Endothelial cell of umbilical vein (primary cell): Measurements from ENCODE around the gene ESPNL. TPM values are rescaled to one million over a fixed set of nuclear protein-coding genes. Genes with fewer than 3 reads are reported as not detected.

Source experiments
- BruUV-seq: library from RNA; stranded (reverse); fragments of 400-500 nt; replicated peaks from 2 replicates; lab custom pipeline; 2021; lab: Mats Ljungman, UMichigan
- CTCF ChIA-PET: fragments of 300-600, 350-600 bp; sonication (Branson Sonifier 250); formaldehyde crosslinking; loops from one replicate; lab custom pipeline; 2021; ENCODE audit warnings: antibody characterized with exemption, inconsistent platforms; lab: Charles Lee
- POLR2A ChIA-PET: fragments of 300-600, 350-600 bp; sonication (Branson Sonifier 250); formaldehyde crosslinking; loops from one replicate; lab custom pipeline; 2021; ENCODE audit warnings: antibody characterized with exemption, inconsistent platforms; lab: Charles Lee
- DNase-seq: peaks from one replicate; pipeline ENCODE4 v3.0.0-alpha.2; 2011; ENCODE audit warnings: low read depth, low spot score
- FAIRE-seq: peaks from 2 replicates; lab custom pipeline; 2011; peaks lifted over from hg19 to GRCh38; lab: Jason Lieb, UNC
- H2AFZ ChIP-seq: 2 replicates; pipeline ENCODE4 v1.6.0; 2012; ENCODE audit warnings: low read depth, low read length, control low read depth, inconsistent platforms
- H3K27ac ChIP-seq: 2 replicates; pipeline ENCODE4 v1.5.1; 2011; ENCODE audit warnings: low read depth, mild to moderate bottlenecking, control low read depth, low read length, moderate library complexity; ENCODE audit not compliant: insufficient read depth
- H3K27me3 ChIP-seq, 2 experiments: 2 replicates each; pipeline versions ENCODE4 v1.6.0 to v1.6.1; 2011; ENCODE audit warnings: low read length in 2 of 2, mixed read lengths in 1 of 2; ENCODE audit not compliant: control insufficient read depth in 2 of 2, insufficient read depth in 2 of 2
- H3K36me3 ChIP-seq, 2 experiments: 2 replicates in 1 of 2; 3 replicates in 1 of 2; pipeline ENCODE4 v1.5.1; 2011; ENCODE audit warnings: low read length in 2 of 2, mild to moderate bottlenecking in 1 of 2, moderate library complexity in 1 of 2; ENCODE audit not compliant: control insufficient read depth in 2 of 2, insufficient read depth in 2 of 2; ENCODE audit errors: extremely low read depth in 1 of 2
- H3K4me1 ChIP-seq: 3 replicates; pipeline ENCODE4 v1.5.1; 2011; ENCODE audit warnings: mild to moderate bottlenecking, low read length; ENCODE audit not compliant: control insufficient read depth, insufficient read depth; ENCODE audit errors: extremely low read depth
- H3K4me2 ChIP-seq: 2 replicates; pipeline ENCODE4 v1.6.1; 2011; ENCODE audit warnings: low read length, control low read depth, mixed read lengths; ENCODE audit not compliant: insufficient read depth
- H3K4me3 ChIP-seq, 3 experiments: fragments of 200-600 bp in 1 of 3; sonication (generic), shearing (Covaris generic) in 1 of 3; replicated peaks in 1 of 3; 2 replicates each; pipeline ENCODE4 v1.5.1; 2011 to 2016; ENCODE audit warnings: control low read depth in 3 of 3, low read length in 3 of 3, mild to moderate bottlenecking in 2 of 3, inconsistent platforms in 1 of 3, low read depth in 1 of 3, moderate library complexity in 1 of 3; ENCODE audit not compliant: insufficient read depth in 1 of 3
- H3K79me2 ChIP-seq: 2 replicates; pipeline ENCODE4 v1.6.0; 2012; ENCODE audit warnings: low read length, inconsistent platforms; ENCODE audit not compliant: control insufficient read depth, insufficient read depth
- H3K9ac ChIP-seq: replicated peaks from 2 replicates; pipeline ENCODE3; 2011; ENCODE audit warnings: low read length, control low read depth; ENCODE audit not compliant: insufficient read depth; ENCODE audit errors: extremely low read depth
- H3K9me1 ChIP-seq: replicated peaks from 3 replicates; pipeline ENCODE4 v1.6.0; 2011; ENCODE audit warnings: mild to moderate bottlenecking, low read length; ENCODE audit not compliant: control insufficient read depth, insufficient read depth; ENCODE audit errors: extremely low read depth
- H3K9me3 ChIP-seq: replicated peaks from 2 replicates; pipeline ENCODE4 v1.5.1; 2012; ENCODE audit warnings: low read length, inconsistent platforms; ENCODE audit not compliant: control insufficient read depth, insufficient read depth
- H4K20me1 ChIP-seq: replicated peaks from 2 replicates; pipeline ENCODE3; 2011; ENCODE audit warnings: mild to moderate bottlenecking, low read length; ENCODE audit not compliant: control insufficient read depth, insufficient read depth; ENCODE audit errors: extremely low read depth
- EZH2 ChIP-seq: IDR thresholded peaks from 2 replicates; pipeline ENCODE4 v1.6.1; 2012; ENCODE audit warnings: borderline replicate concordance, low read depth, mild to moderate bottlenecking, moderate library complexity, low read length, inconsistent platforms; ENCODE audit not compliant: severe bottlenecking
- POLR2A ChIP-seq: IDR thresholded peaks from 2 replicates; pipeline ENCODE4 v1.6.1; 2012; ENCODE audit warnings: low read depth, mild to moderate bottlenecking, control low read depth, low read length
- POLR2AphosphoS5 ChIP-seq: IDR thresholded peaks from 2 replicates; pipeline ENCODE4 v1.6.1; 2012; ENCODE audit warnings: low read depth, mild to moderate bottlenecking, control low read depth, low read length, moderate library complexity; ENCODE audit not compliant: insufficient read depth
- dilution Hi-C: fragments of 300-500 bp; cut with MboI; formaldehyde crosslinking; loops from one replicate; pipeline ENCODE4 v1.15.0; 2019; ENCODE audit warnings: low sequenced_read_pairs; ENCODE audit not compliant: extremely low pct_ligation_motif_present
- intact Hi-C: fragments of 100-400 bp; cut with micrococcal nuclease; formaldehyde crosslinking; loops from one replicate; pipeline ENCODE4 v1.10.0; 2022
- polyA plus RNA-seq, 4 experiments: library from polyadenylated mRNA; depleted of rRNA in 3 of 4; stranded (reverse) in 3 of 4; unstranded in 1 of 4; fragments of >200 nt; gene quantifications; 2 replicates each; pipeline versions ENCODE4 v1.2.1 to v1.2.3, GENCODE V29; 2011 to 2012; ENCODE audit warnings: missing spikeins in 1 of 4
- total RNA-seq: library from RNA; stranded (reverse); gene quantifications from 2 replicates; pipeline ENCODE4 v1.2.3, GENCODE V29; 2021
- TF ChIP-seq, protein P1 (sequence below): IDR thresholded peaks from 2 replicates; pipeline ENCODE4 v1.6.1; 2011; ENCODE audit not compliant: insufficient read depth, insufficient read length
- TF ChIP-seq, protein P2 (sequence below), 2 donors: IDR thresholded peaks; 1 replicate in 1 of 2; 2 replicates in 1 of 2; pipeline ENCODE4 v1.5.1; 2011; ENCODE audit warnings: low read length in 2 of 2, mild to moderate bottlenecking in 2 of 2, moderate library complexity in 2 of 2, control low read depth in 1 of 2, inconsistent platforms in 1 of 2, low read depth in 1 of 2; ENCODE audit not compliant: insufficient read depth in 1 of 2; ENCODE audit errors: extremely low read depth in 1 of 2

The ESPNL gene
- total and polyA plus RNA-seq, 2 donors (not counting 3 experiments of a cell fraction or from before 2014, with no cell fraction given), result not detected

DNA sequence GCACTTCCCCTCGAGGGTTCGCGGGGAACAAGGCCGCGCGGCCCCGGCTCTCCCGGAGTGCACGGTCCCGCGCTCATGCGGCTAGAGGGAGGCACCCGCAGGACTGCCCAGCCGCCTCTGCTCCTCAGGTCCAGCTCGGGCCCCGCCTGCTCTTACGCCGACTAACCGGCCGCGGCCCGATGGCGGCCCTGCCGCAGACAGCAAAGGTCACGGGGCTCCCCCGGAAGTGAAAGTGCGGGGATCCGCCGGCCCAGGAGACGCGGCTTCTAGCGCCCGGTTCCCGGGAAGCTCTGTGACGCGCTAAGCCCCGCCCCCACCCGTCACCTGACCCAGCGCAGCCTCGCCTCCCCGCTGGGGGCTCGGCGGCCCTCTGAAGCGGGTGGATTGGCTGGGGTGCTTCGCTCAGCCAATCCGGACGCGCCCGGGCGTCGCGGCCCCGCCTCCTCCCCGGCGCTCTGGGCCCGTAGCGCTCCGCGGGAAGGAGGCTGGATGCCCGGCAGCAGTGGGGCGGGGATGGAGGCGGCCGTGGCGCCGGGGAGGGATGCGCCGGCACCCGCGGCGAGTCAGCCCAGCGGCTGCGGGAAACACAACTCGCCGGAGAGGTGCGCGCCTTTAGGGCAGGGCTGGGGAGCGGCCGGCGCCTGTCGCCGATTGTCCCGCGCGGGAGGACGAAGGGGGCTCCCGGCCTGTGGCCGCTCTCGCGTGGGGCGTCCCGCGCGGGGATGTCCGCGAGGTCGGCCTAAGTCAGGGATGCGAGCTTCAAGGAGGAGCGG is 39.4 kb upstream of the ESPNL start, which contains the start of gene SCLY:
SCLY (plus strand) TSS at position 460 of the 773 bp plus-strand sequence; CDS start at position 514, 54 bp downstream.
- Histone ChIP-seq H3K27ac (peak within 1 kb of the TSS; percentile 54), H3K4me2 (peak within 1 kb of the TSS; percentile 84), H4K20me1 (no peaks in the 10 kb centered on the region), H3K27me3 (no peaks in the 10 kb centered on the region), H3K79me2 (peaks cover 7% of the 10 kb centered on the region), H3K4me3 (peak within 1 kb of the TSS; percentile 72 to 87 (median 77)), H3K9ac (peak within 1 kb of the TSS; percentile 75), H3K4me1 (peaks cover 10% of the 10 kb centered on the region), H3K9me1 (no peaks in the 10 kb centered on the region), H3K9me3 (no peaks in the 10 kb centered on the region), H3K36me3 (peaks cover 0 to 6% of the 10 kb centered on the region in 2 experiments), H2AFZ (peak within 1 kb of the TSS; percentile 91)
- BruUV-seq, result no TSS peak
- intact Hi-C loops, result loop anchor here (1.0 to 10.0 kb wide), 5 partner anchors 38 to 203 kb away; partner anchors contain the start of gene RAMP1
- TF ChIP-seq EZH2, result peak; percentile 32
- TF ChIP-seq, protein P1, sequence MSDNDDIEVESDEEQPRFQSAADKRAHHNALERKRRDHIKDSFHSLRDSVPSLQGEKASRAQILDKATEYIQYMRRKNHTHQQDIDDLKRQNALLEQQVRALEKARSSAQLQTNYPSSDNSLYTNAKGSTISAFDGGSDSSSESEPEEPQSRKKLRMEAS, result peak; percentile 59
- peak; percentile 84 for TF ChIP-seq POLR2AphosphoS5
- peak; percentile 68 for TF ChIP-seq POLR2A
- TF ChIP-seq, protein P2, sequence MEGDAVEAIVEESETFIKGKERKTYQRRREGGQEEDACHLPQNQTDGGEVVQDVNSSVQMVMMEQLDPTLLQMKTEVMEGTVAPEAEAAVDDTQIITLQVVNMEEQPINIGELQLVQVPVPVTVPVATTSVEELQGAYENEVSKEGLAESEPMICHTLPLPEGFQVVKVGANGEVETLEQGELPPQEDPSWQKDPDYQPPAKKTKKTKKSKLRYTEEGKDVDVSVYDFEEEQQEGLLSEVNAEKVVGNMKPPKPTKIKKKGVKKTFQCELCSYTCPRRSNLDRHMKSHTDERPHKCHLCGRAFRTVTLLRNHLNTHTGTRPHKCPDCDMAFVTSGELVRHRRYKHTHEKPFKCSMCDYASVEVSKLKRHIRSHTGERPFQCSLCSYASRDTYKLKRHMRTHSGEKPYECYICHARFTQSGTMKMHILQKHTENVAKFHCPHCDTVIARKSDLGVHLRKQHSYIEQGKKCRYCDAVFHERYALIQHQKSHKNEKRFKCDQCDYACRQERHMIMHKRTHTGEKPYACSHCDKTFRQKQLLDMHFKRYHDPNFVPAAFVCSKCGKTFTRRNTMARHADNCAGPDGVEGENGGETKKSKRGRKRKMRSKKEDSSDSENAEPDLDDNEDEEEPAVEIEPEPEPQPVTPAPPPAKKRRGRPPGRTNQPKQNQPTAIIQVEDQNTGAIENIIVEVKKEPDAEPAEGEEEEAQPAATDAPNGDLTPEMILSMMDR (IDR thresholded peaks at IDR 0.05; ENCODE audit: extremely low read depth in 1 of 2, insufficient read depth in 1 of 2, low read depth in 1 of 2, low read length in 2 of 2), result no peak
- ChIA-PET POLR2A (interaction anchor here (0.6 to 0.8 kb wide), 2 partner anchors 12 to 585 kb away, joined by 3 read pairs; no protein-coding TSS in a partner anchor), CTCF (interaction anchor here (1.0 to 2.7 kb wide), 3 partner anchors 137 to 202 kb away, joined by 5 to 7 read pairs (median 7); no protein-coding TSS in a partner anchor)
- dilution Hi-C loops, result no loop called here
- DNase-seq (peak; percentile 98), FAIRE-seq (peak; percentile 96)
